Measurements from ENCODE around the gene ITGA2B.
"Not testable (repeated sequence)": the region's sequence is repeated elsewhere in the genome, so short reads cannot be mapped to it uniquely, and the experiment has no call there.

DNA sequence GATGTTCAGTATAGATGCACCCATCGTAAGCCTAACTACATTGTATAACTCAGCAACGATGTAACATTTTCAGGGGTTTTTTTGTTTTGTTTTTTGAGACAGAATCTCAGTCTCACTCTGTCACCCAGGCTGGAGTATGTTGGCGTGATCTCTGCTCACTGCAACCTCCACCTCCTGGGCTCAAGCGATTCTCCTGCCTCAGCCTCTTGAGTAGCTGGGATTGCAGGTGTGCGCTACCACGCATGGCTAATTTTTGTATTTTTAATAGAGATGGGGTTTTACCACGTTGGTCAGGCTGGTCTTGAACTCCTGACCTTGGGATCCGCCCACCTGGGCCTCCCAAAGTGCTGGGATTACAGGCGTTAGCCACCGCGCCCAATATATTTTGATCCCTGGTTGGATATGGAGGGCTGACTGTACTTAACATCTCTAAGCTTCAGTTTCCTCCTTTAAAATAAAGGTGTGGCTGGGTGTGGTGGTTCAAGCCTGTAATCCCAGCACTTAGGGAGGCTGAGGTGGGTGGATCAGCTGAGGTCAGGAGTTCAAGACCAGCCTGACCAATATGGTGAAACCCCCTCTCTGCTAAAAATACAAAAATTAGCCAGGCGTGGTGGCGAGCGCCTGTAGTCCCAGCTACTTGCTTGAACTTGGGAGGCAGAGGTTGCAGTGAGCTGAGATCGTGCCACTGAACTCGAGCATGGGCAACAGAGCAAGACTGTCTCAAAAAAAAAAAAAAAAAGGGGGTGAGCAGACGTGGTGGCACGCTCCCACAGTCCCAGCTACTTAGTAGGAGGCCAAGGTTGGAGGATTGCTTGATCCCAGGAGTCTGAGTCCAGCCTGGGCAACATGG, 42.0 kb downstream of the ITGA2B start:
- not testable (repeated sequence) for TF ChIP-seq POLR2AphosphoS5 (IDR thresholded peaks at IDR 0.05; ENCODE audit: low read depth, low read length); TAF1 (IDR thresholded peaks at IDR 0.05; ENCODE audit: borderline replicate concordance, low read depth, low read length)
